ENCODE measurements around the gene DCAKD.

Gene DCAKD

DNA sequence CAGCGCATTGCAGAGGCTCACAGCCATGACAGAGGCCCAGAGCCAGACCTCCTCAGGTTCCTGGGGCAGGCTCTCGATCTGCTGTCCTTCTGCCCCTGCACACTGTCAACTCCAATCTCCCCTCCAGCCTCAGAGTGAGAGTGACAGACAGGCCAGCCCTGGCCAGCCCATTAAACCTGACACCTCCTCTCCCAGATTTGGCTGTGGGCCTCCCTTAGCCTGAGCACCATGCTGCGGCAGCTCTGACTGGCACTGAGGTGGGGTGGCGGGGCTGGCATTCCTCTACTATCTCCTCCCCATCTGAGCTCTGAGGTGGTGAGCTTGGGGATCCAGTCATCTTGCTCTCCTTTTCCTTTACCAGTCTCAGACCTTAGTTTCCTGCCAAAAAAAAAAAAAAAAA, 67.9 kb downstream of the DCAKD start:
- DNase-seq (ENCODE audit: low read depth in 2 of 2), result no peak

DNA sequence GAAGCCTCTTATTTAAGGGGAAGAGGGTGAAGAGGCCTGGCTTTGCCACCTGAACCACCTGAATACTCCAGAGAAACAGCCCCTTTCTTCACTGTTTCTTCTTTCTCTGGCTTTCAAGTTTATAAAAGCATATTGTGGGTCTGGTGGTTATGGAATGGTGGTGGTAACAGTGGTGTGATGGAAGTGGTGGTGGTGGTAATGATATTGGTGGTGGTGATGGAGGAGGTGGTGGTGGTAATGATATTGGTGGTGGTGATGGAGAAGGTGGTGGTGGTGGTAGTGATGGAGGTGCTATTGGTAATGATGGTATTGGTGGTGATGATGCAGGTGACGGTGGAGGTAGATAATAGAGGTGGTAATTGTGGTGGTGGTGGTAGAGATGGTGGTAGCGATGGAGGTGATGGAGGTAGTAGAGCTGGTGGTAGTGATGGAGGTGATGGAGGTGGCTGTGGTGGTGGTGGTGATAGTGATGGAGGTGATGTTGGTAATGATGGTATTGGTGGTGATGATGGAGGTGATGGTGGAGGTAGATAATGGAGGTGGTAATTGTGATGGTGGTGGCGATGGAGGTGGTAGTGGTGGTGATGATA, 69.2 kb downstream of the DCAKD start:
- DNase-seq (ENCODE audit: low read depth in 2 of 2), result no peak
- TF ChIP-seq, protein P1, sequence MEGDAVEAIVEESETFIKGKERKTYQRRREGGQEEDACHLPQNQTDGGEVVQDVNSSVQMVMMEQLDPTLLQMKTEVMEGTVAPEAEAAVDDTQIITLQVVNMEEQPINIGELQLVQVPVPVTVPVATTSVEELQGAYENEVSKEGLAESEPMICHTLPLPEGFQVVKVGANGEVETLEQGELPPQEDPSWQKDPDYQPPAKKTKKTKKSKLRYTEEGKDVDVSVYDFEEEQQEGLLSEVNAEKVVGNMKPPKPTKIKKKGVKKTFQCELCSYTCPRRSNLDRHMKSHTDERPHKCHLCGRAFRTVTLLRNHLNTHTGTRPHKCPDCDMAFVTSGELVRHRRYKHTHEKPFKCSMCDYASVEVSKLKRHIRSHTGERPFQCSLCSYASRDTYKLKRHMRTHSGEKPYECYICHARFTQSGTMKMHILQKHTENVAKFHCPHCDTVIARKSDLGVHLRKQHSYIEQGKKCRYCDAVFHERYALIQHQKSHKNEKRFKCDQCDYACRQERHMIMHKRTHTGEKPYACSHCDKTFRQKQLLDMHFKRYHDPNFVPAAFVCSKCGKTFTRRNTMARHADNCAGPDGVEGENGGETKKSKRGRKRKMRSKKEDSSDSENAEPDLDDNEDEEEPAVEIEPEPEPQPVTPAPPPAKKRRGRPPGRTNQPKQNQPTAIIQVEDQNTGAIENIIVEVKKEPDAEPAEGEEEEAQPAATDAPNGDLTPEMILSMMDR (IDR thresholded peaks at IDR 0.05; ENCODE audit: low read depth, low read length), result no peak
- no peak overlapping the region for H3K4me3 ChIP-seq (replicated peaks in 1 of 2; ENCODE audit: low read depth in 2 of 2, low read length in 2 of 2)

More for the DNA sequence above, 67.9 kb downstream of the DCAKD start:
- H3K4me3 ChIP-seq (replicated peaks in 1 of 2; ENCODE audit: low read depth in 2 of 2, low read length in 2 of 2), result no peak overlapping the region
- TF ChIP-seq, protein P1 (IDR thresholded peaks at IDR 0.05; ENCODE audit: low read depth, low read length), result no peak

DNA sequence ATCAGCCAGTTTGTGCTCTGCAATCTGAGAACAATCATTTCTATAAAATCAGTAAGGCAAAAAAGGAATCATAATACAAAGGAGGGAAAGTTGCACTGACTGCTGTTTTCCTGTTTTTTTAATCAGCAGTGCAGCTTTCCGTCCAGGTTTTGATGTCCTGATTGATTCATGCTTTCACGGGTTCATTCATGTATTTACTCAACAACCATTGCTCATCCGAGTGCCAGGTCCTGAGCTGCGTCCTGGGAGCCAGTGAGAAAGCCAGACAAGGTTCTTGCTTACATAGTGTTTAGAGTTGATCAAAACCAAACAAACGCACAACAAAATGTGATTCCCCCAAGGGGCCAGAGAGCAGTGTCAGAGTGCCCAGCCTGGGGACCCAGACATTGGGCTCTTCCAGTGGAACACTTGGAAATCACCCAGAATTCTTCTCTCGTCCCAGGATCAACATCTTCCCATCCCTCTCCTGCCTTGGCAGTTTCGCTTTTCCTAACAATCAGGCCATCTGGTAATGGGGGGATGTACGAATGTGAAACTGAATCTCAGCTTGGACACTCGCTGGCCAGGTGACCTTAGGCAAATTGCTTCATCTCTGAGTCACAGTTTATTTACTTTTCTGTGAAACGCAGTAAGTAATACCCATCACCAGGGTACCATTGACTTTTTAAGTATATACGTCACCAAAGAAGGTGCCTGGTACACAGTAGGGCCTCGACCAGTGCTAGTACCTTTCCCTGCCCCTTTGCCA, 70.0 kb downstream of the DCAKD start:
- no peak overlapping the region for H3K4me3 ChIP-seq (replicated peaks in 1 of 2; ENCODE audit: low read depth in 2 of 2, low read length in 2 of 2)
- DNase-seq (ENCODE audit: low read depth in 2 of 2), result peak; percentile 47 to 58
- TF ChIP-seq, protein P1 (IDR thresholded peaks at IDR 0.05; ENCODE audit: low read depth, low read length), result no peak

DNA sequence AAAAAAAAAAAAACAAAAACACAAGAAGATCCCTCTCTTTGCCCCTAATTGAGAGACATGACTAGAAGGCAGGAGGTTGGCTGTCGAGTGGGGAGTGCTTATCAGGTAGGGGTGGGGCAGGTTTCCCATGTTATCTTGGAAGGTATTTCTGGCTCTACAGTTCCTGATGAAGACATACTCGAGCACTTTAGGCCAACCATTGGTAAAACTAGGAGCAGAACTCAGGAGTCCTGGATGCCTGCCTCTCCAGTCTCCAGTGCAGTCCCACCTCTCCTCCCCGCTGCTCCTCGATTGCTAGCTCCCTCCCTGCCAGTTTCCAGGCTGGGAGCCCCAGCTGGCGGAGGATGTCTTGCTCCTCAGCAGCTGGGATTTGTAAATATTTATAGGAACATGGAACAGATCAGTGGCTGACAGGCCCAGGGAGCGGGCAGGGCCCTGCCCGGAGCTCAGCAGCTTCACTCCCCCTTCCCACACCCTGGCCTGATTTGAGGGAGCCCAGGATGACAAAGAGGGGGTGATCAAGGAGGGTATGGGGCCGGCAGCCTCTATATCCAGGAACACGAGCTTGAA, 71.9 kb downstream of the DCAKD start:
- no peak overlapping the region for H3K4me3 ChIP-seq (replicated peaks in 1 of 2; ENCODE audit: low read depth in 2 of 2, low read length in 2 of 2)
- no peak for DNase-seq (ENCODE audit: low read depth in 2 of 2)
- TF ChIP-seq, protein P1 (IDR thresholded peaks at IDR 0.05; ENCODE audit: low read depth, low read length), result no peak

DNA sequence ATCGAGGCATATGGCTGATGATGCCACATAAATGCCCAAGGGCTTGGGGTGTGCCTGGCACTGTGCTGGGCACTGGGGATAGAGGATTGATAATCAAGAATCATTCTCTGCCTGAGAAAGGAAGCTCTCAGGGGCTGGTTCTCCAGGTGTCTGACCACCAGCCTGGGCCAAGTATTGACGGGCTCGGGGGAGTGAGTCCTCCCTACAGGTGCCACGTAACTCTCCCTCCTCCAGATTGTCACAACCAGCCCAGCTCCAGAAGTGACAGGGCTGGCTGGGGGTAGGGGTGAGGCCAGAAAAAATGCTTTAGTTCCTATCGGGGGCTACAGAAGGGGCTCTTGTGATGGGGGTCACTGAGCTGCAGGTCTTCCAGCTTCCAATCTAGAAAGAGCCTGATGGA, 72.6 kb downstream of the DCAKD start:
- TF ChIP-seq, protein P1 (IDR thresholded peaks at IDR 0.05; ENCODE audit: low read depth, low read length), result no peak
- DNase-seq (ENCODE audit: low read depth in 2 of 2), result no peak

DNA sequence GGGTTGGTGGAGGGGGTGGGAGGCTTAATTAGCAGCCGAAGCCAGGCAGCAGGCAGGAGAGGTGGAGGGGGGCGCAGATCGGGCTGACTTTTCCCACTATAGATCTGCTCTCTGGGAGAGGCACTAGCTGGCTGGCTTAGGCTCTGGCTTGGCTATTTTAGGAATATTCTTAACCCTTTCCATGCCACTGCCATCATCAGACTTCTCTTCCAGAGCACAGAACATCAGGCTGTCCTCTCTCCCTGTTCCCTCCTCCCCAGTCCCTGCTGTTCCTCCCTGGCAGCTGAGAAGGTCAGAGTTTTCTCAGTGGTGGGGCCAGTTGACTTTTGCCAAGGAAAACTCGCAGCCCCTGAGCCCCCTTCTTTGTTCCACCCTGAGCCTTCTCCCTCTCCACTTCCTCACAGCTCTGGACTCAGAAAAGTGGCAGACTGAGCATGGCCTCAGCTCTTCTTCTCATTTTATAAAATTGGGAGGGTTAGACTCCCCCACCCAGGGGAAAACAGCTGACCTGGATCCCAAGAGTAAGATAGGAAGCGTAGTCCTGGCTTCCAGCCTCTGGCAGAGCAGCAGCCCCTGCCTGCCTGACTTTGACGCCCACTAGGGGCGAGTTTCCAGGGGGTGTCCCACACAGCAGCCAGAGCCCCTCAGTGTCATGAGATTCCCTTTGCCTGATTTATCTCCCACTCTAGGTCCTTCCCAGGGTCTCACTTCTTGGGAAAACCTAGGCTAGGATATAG, 73.5 kb downstream of the DCAKD start:
- H3K4me3 ChIP-seq (replicated peaks in 1 of 2; ENCODE audit: low read depth in 2 of 2, low read length in 2 of 2), result no peak overlapping the region
- TF ChIP-seq, protein P1 (IDR thresholded peaks at IDR 0.05; ENCODE audit: low read depth, low read length), result no peak
- no peak for DNase-seq (ENCODE audit: low read depth in 2 of 2)

More for the DNA sequence above, 72.6 kb downstream of the DCAKD start:
- H3K4me3 ChIP-seq (replicated peaks in 1 of 2; ENCODE audit: low read depth in 2 of 2, low read length in 2 of 2), result no peak overlapping the region
